Memory B cell (primary cell): ENCODE measurements around the gene CPSF6.

Experiments
- ATAC-seq: fragments of 150-1000 bp; cut with Tn5 transposase; 2 replicates; pipeline ENCODE4 v1.10.0; 2021; ENCODE audit warnings: low read depth, mild to moderate bottlenecking, moderate library complexity
- DNase-seq, 2 donors: peaks; one replicate each; pipeline ENCODE4 v3.0.0; 2022; ENCODE audit warnings: low spot score in 2 of 2
- H3K27ac Mint-ChIP-seq: one replicate; pipeline ENCODE4 v1.8.0; 2022; ENCODE audit warnings: mild to moderate bottlenecking, moderate library complexity, mixed read lengths
- H3K27me3 Mint-ChIP-seq: one replicate; pipeline ENCODE4 v1.8.0; 2022; ENCODE audit warnings: mixed read lengths
- H3K36me3 Mint-ChIP-seq: one replicate; pipeline ENCODE4 v1.8.0; 2022; ENCODE audit warnings: mild to moderate bottlenecking, mixed read lengths
- H3K4me1 Mint-ChIP-seq: one replicate; pipeline ENCODE4 v1.8.0; 2022; ENCODE audit warnings: mixed read lengths
- H3K4me3 Mint-ChIP-seq: one replicate; pipeline ENCODE4 v1.8.0; 2022; ENCODE audit warnings: mild to moderate bottlenecking, moderate library complexity, mixed read lengths
- H3K9me3 Mint-ChIP-seq: one replicate; pipeline ENCODE4 v1.8.0; 2022; ENCODE audit warnings: mixed read lengths

Gene CPSF6

DNA sequence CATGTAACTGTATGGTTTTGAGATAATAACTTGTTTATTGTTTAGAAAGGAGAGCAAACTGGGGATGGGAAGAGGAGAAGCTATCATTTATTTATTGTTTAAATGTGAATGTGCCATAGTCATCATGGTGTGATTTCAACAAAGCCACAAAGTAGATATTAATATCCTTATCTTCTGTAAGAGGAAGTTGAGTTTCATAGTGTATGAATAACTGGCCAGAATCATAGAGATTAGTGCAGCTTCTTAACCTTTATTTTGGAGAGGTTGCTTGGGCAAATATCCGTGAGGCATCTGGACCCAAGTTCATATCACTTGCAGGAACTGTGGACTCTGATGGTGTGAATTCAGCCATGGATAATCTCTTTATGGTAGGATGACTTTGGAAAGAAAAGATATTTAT is 82.0 kb downstream of the CPSF6 start:
- H3K4me1 Mint-ChIP-seq, result peaks cover 2% of the 10 kb centered on the region
- no peak for ATAC-seq
- H3K9me3 Mint-ChIP-seq, result peaks cover 5% of the 10 kb centered on the region
- peaks cover 2% of the 10 kb centered on the region for H3K27me3 Mint-ChIP-seq
- H3K4me3 Mint-ChIP-seq, result no peak overlapping the region
- DNase-seq, result no peak
- H3K27ac Mint-ChIP-seq, result no peak overlapping the region
- H3K36me3 Mint-ChIP-seq, result peaks cover 6% of the 10 kb centered on the region
